Fibroblast of villous mesenchyme (primary cell): Measurements from ENCODE around the gene TOMM34. TPM values are rescaled to one million over a fixed set of nuclear protein-coding genes. Genes with fewer than 3 reads are reported as not detected.
A peak's percentile ranks its signal among the peaks of the same experiment; 100 is the strongest.

Experiments used
- DNase-seq: peaks from one replicate; pipeline ENCODE4 v3.0.0-alpha.2; 2010; ENCODE audit warnings: low read depth
- H3K4me3 ChIP-seq: 2 replicates; pipeline ENCODE4 v1.5.1; 2011; ENCODE audit warnings: low read depth, mild to moderate bottlenecking, low read length
- total RNA-seq: library from RNA; depleted of rRNA; stranded (reverse); fragments of >200 nt; gene quantifications from 2 replicates; pipeline ENCODE4 v1.2.3, GENCODE V29; 2012
- TF ChIP-seq, protein P1 (sequence below): IDR thresholded peaks from 2 replicates; pipeline ENCODE4 v1.5.1; 2012; ENCODE audit warnings: low read depth, mild to moderate bottlenecking, low read length; ENCODE audit not compliant: insufficient read depth

Gene TOMM34
- total RNA-seq, 1 donor: 22.0 TPM

DNA sequence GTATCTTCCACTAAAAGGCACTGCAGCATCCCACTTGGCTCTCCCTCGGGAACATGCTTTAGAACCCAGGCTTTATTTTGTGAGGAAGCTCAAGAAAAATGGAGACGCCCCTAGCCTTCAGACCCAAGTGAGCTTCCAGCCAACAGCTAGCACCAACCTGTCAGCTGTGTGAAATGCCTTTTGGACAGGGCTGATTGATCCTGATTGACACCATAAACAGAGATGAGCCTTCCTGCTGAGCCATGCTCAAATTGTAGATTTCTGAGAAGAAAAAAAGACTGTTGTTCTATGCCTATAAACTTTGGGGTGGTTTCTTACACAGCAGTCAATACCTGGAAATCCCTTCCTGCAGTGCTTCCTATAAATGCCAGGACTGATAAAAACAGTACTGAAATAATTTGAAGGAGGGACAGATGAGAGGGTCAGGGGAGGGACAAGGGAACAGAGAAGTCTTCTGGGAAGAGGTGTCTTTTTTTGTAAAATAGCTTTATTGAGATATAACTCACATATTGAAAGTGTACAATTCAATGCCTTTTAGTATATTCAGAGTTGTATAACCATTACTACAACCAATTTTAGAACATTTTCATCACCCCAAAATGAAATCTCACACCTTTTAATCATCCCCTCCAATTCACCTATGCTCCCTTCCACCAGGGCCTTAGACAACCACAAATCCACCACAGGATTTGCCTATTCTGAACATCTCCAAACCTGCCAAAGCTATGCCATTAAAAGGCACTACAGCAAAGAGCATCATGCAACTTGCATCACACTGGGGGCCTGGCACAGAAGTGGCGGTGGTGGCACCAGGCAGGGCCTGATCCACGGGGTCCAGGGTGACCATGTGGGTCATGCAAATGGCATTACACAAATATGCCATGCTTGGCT, 3.4 kb upstream of the TOMM34 start:
- TF ChIP-seq, protein P1, sequence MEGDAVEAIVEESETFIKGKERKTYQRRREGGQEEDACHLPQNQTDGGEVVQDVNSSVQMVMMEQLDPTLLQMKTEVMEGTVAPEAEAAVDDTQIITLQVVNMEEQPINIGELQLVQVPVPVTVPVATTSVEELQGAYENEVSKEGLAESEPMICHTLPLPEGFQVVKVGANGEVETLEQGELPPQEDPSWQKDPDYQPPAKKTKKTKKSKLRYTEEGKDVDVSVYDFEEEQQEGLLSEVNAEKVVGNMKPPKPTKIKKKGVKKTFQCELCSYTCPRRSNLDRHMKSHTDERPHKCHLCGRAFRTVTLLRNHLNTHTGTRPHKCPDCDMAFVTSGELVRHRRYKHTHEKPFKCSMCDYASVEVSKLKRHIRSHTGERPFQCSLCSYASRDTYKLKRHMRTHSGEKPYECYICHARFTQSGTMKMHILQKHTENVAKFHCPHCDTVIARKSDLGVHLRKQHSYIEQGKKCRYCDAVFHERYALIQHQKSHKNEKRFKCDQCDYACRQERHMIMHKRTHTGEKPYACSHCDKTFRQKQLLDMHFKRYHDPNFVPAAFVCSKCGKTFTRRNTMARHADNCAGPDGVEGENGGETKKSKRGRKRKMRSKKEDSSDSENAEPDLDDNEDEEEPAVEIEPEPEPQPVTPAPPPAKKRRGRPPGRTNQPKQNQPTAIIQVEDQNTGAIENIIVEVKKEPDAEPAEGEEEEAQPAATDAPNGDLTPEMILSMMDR: no peak
- DNase-seq: no peak
- no peak overlapping the region for H3K4me3 ChIP-seq

DNA sequence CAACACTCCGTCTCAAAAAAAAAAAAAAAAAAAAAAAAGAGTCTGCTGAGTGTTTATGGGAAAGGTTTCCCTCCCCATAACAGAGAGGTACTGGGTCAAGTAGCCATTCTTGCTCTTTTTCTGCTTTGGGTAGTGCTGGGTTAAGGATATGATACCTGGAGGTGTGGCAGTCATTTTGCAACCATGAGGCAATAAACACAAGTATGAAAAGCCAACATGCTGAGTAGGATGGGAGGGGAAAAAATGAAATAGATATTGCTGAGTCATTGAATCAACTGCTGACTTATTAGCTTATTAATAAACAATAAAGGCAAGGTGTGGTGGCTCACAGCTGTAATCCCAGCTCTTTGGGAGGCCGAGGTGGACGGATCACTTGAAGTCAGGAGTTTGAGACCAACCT, 2.3 kb upstream of the TOMM34 start:
- no peak overlapping the region for H3K4me3 ChIP-seq
- no peak for DNase-seq
- TF ChIP-seq, protein P1: no peak

DNA sequence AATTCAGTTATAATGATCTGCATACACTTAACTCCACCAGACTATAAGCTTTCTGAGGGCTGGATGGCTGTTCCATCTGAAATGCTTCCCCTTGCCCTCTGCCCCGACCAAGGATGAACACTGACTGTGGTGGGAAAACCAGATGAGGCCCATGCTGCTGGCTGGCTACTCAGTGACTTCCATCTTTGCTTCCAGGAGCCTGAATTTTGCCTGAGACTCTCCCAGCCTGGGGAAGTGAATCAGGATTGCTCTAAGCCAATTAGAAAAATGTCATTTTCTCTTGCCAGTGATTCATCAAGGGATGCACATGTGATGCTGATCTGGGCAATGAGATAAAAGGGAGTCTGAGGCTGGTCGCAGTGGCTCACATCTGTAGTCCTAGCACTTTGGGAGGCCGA, 1.7 kb upstream of the TOMM34 start:
- no peak overlapping the region for H3K4me3 ChIP-seq
- DNase-seq: peak; percentile 23
- TF ChIP-seq, protein P1: no peak

DNA sequence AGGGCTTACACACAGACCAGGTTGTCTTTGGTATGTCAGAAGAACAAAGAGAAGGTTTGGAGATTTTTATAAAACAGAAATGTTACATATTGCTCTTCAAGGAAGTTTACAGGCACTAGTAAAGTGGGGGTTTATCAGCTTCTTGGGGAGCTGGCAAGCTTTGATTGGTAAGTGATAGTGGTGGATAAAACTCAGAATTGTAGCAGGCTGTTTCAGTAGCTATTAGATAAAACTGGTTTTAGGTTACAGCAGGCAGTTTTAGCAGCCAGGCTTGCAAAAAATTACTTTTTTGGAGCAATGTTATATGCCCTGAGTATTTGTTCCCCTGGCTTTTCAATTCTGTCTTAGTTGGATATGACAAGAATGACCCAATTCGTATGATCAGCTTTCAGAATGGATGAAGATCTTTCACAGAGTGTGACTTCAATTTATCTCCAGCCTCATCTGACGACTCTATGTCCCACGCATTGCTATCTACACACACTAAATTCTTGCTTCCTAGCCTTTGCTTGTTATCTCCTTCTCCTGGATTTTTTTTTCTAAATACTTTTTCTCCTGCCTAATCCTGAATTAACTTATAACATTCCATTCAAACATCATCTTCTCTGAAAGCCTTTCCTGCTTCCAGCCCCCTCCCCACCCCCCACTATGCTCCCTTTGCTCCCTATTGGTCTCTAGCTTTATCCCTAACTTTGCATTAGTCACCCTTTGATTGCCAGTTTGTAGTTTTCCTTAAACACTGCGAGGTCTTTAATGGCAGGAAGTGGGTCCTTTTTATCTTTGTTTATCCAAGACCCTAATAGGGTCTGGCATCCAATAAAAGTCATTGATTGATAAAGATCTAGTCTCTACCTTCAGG, 1.0 kb upstream of the TOMM34 start:
- DNase-seq: peak; percentile 34
- no peak overlapping the region for H3K4me3 ChIP-seq
- TF ChIP-seq, protein P1: no peak

DNA sequence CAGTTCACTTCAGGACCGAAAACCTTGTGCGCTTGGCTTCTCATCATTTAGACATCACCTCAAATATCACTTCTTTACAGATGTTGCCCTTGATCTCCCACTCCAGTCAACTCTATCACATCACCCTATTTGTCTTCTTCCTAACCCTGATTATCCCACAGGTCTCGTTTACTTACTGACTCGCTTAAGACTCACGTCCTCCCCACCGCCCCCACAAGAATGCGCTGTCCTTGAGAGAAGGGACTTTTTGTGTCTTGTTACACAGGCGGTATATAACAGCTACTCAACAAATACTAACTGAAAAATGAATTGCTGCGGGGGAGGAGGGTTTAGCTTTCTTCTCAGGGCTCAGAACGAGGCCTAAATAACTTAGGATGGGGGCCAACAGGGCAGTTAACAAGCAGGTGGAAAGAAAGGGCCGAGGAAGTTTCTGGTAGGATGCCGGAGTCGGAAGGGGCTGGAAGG, 527 bp downstream of the TOMM34 start:
- peak overlapping the region; percentile 85 for H3K4me3 ChIP-seq
- peak; percentile 56 for DNase-seq

DNA sequence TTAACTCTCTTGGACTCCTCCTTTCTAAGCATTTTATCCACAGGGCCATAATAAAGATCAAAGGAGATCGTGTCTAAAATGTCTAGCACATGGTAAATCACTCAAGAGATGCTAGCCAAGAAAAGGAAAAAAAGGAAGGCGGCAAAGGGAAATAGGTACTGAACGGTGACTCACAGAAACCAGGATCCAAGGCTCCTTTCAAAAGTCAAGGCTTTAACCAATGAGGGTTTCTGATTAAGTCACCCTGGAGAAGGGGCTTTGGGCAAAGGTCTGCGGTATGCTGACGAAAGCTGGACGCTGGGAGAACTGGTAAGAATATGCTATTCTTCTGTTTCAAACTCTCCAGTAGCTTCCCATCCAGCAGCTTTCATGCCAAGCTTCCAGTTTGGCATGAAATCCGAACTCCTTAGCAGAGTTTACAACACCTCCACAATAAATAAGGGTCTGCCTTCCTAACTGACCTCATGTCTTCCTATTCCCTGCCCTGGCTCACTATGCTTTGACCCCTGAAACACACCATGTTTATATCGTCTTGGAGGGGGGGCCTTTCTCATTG, 1.0 kb downstream of the TOMM34 start:
- TF ChIP-seq, protein P1: no peak
- peak overlapping the region; percentile 85 for H3K4me3 ChIP-seq
- peak; percentile 24 for DNase-seq

More for the DNA sequence above, 527 bp downstream of the TOMM34 start:
- TF ChIP-seq, protein P1: no peak
